ENCODE measurements around the gene CDH15. TPM values are rescaled to one million over a fixed set of nuclear protein-coding genes. Genes with fewer than 3 reads are reported as not detected.
A peak's percentile ranks its signal among the peaks of the same experiment; 100 is the strongest.

The CDH15 gene
- total RNA-seq, 1 donor from 2014 or later = under 0.01 TPM

- FAIRE-seq (peak; percentile 7), DNase-seq (ENCODE audit: low read depth) (no peak)
- Histone ChIP-seq H3K36me3 (ENCODE audit: control insufficient read depth, insufficient read depth, low read length) (no peaks in the 10 kb centered on the region), H3K27me3 (ENCODE audit: control insufficient read depth, insufficient read depth, low read length) (peaks cover 21% of the 10 kb centered on the region), H3K4me3 (ENCODE audit: low read depth, low read length) (no peak overlapping the region)
- no peak for TF ChIP-seq CTCF (IDR thresholded peaks at IDR 0.05; ENCODE audit: insufficient read depth, low read length, severe bottlenecking)
Observed at GRCh38 chr16:89202422-89203215, 31.1 kb downstream of the CDH15 start.

- no peaks in the 10 kb centered on the region for H3K36me3 ChIP-seq (ENCODE audit: control insufficient read depth, insufficient read depth, low read length)
- no peak for FAIRE-seq
- no peak for DNase-seq (ENCODE audit: low read depth)
- no peak for TF ChIP-seq CTCF (IDR thresholded peaks at IDR 0.05; ENCODE audit: insufficient read depth, low read length, severe bottlenecking)
- peaks cover 3% of the 10 kb centered on the region for H3K27me3 ChIP-seq (ENCODE audit: control insufficient read depth, insufficient read depth, low read length)
- no peak overlapping the region for H3K4me3 ChIP-seq (ENCODE audit: low read depth, low read length)
Observed at GRCh38 chr16:89207993-89208392, 36.4 kb downstream of the CDH15 start.

GRCh38 chr16:89209522-89210044, 38.0 kb downstream of the CDH15 start:
- Histone ChIP-seq H3K36me3 (ENCODE audit: control insufficient read depth, insufficient read depth, low read length) (no peaks in the 10 kb centered on the region), H3K27me3 (ENCODE audit: control insufficient read depth, insufficient read depth, low read length) (peaks cover 3% of the 10 kb centered on the region), H3K4me3 (ENCODE audit: low read depth, low read length) (no peak overlapping the region)
- DNase-seq (ENCODE audit: low read depth) (no peak), FAIRE-seq (no peak)
- TF ChIP-seq CTCF (IDR thresholded peaks at IDR 0.05; ENCODE audit: insufficient read depth, low read length, severe bottlenecking) = no peak

- no peak for FAIRE-seq
- no peak for DNase-seq (ENCODE audit: low read depth)
- Histone ChIP-seq H3K36me3 (ENCODE audit: control insufficient read depth, insufficient read depth, low read length) (no peaks in the 10 kb centered on the region), H3K27me3 (ENCODE audit: control insufficient read depth, insufficient read depth, low read length) (peaks cover 3% of the 10 kb centered on the region), H3K4me3 (ENCODE audit: low read depth, low read length) (no peak overlapping the region)
- no peak for TF ChIP-seq CTCF (IDR thresholded peaks at IDR 0.05; ENCODE audit: insufficient read depth, low read length, severe bottlenecking)
Observed at GRCh38 chr16:89210165-89210903, 38.8 kb downstream of the CDH15 start.

- FAIRE-seq (no peak), DNase-seq (ENCODE audit: low read depth) (no peak)
- TF ChIP-seq CTCF (IDR thresholded peaks at IDR 0.05; ENCODE audit: insufficient read depth, low read length, severe bottlenecking) = no peak
- Histone ChIP-seq H3K27me3 (ENCODE audit: control insufficient read depth, insufficient read depth, low read length) (peaks cover 3% of the 10 kb centered on the region), H3K36me3 (ENCODE audit: control insufficient read depth, insufficient read depth, low read length) (no peaks in the 10 kb centered on the region), H3K4me3 (ENCODE audit: low read depth, low read length) (no peak overlapping the region)
Observed at GRCh38 chr16:89210904-89211515, 39.5 kb downstream of the CDH15 start.

Data from bronchial epithelial cell (primary cell).